Measurements from ENCODE around the gene PDGFRB. TPM values are rescaled to one million over a fixed set of nuclear protein-coding genes. Genes with fewer than 3 reads are reported as not detected.

Gene PDGFRB
- polyA plus RNA-seq, 1 donor (not counting 4 experiments of a cell fraction or from before 2014, with no cell fraction given), result 0.14 TPM

- no peaks in the 10 kb centered on the region for H4K20me1 ChIP-seq (ENCODE audit: control insufficient read depth, extremely low read depth, insufficient read depth, low read length)
- dilution Hi-C loops (cut with MboI; ENCODE audit: extremely low pct_ligation_motif_present, low sequenced_read_pairs), result no loop called here
- H3K9ac ChIP-seq (ENCODE audit: control insufficient read depth, extremely low read depth, insufficient read depth, low read length), result no peak overlapping the region
- H3K27me3 ChIP-seq (ENCODE audit: control insufficient read depth, extremely low read depth, insufficient read depth, low read length), result peaks cover 36% of the 10 kb centered on the region
- no peak overlapping the region for H3K27ac ChIP-seq (ENCODE audit: control insufficient read depth, insufficient read depth, low read length)
- no peaks in the 10 kb centered on the region for H3K36me3 ChIP-seq (ENCODE audit: control insufficient read depth in 2 of 2, extremely low read depth in 1 of 2, insufficient read depth in 2 of 2, low read length in 2 of 2)
- TF ChIP-seq CTCF (optimal IDR thresholded peaks at IDR 0.05 in 1 of 3, IDR thresholded peaks at IDR 0.05 in 1 of 3, conservative IDR thresholded peaks at IDR 0.05 in 1 of 3; ENCODE audit: extremely low read depth in 1 of 3, insufficient read depth in 2 of 3, low read length in 3 of 3) (no peak), EZH2 (IDR thresholded peaks at IDR 0.05; ENCODE audit: low read length) (no peak)
- no peak for FAIRE-seq
- H3K4me1 ChIP-seq (ENCODE audit: control insufficient read depth, extremely low read depth, insufficient read depth, low read length), result no peaks in the 10 kb centered on the region
- H3K79me2 ChIP-seq (ENCODE audit: control insufficient read depth, insufficient read depth, low read length), result no peaks in the 10 kb centered on the region
- peaks cover 2% of the 10 kb centered on the region for H3K9me1 ChIP-seq (ENCODE audit: control insufficient read depth, extremely low read depth, insufficient read depth, low read length)
- H2AFZ ChIP-seq (ENCODE audit: control insufficient read depth, low read length), result no peak overlapping the region
- no peak for DNase-seq (ENCODE audit: low read depth, low spot score)
- no peak overlapping the region for H3K4me2 ChIP-seq (ENCODE audit: control insufficient read depth, extremely low read depth, insufficient read depth, low read depth, low read length)
- H3K4me3 ChIP-seq (ENCODE audit: control insufficient read depth in 2 of 3, extremely low read depth in 1 of 3, insufficient read depth in 2 of 3, low read depth in 1 of 3, low read length in 3 of 3), result no peak overlapping the region
- H3K9me3 ChIP-seq (ENCODE audit: control insufficient read depth, low read depth, low read length), result no peaks in the 10 kb centered on the region
Measured at GRCh38 chr5:150173161-150173560, 17.5 kb upstream of the PDGFRB start.

DNA sequence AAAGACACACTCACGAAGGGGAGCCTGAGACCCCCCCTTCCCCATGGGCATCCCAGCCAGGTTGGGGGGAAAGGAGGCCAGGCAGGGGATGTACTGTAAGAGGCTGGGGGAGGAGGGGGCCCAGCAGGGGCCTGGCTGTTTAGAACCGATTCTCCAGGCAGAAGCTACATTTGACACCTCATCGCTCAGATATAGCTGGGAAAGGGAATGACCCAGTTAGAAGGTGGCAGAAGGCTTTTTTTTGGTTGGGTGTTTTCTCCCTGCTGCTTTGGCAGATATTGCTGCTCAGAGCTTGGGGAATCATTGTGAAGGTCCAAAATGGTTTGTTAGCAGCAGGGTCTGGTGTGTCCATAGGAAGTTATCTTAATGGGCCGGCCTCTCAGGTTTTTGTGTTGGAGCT is 16.9 kb upstream of the PDGFRB start:
- Histone ChIP-seq H3K4me1 (ENCODE audit: control insufficient read depth, extremely low read depth, insufficient read depth, low read length) (no peaks in the 10 kb centered on the region), H3K27ac (ENCODE audit: control insufficient read depth, insufficient read depth, low read length) (no peak overlapping the region), H3K9me3 (ENCODE audit: control insufficient read depth, low read depth, low read length) (no peaks in the 10 kb centered on the region), H3K9me1 (ENCODE audit: control insufficient read depth, extremely low read depth, insufficient read depth, low read length) (peaks cover 2% of the 10 kb centered on the region), H2AFZ (ENCODE audit: control insufficient read depth, low read length) (no peak overlapping the region), H3K4me3 (ENCODE audit: control insufficient read depth in 2 of 3, extremely low read depth in 1 of 3, insufficient read depth in 2 of 3, low read depth in 1 of 3, low read length in 3 of 3) (no peak overlapping the region), H3K79me2 (ENCODE audit: control insufficient read depth, insufficient read depth, low read length) (no peaks in the 10 kb centered on the region), H3K9ac (ENCODE audit: control insufficient read depth, extremely low read depth, insufficient read depth, low read length) (no peak overlapping the region), H4K20me1 (ENCODE audit: control insufficient read depth, extremely low read depth, insufficient read depth, low read length) (no peaks in the 10 kb centered on the region), H3K27me3 (ENCODE audit: control insufficient read depth, extremely low read depth, insufficient read depth, low read length) (peaks cover 42% of the 10 kb centered on the region), H3K4me2 (ENCODE audit: control insufficient read depth, extremely low read depth, insufficient read depth, low read depth, low read length) (no peak overlapping the region), H3K36me3 (ENCODE audit: control insufficient read depth in 2 of 2, extremely low read depth in 1 of 2, insufficient read depth in 2 of 2, low read length in 2 of 2) (no peaks in the 10 kb centered on the region)
- TF ChIP-seq EZH2 (IDR thresholded peaks at IDR 0.05; ENCODE audit: low read length) (no peak), CTCF (optimal IDR thresholded peaks at IDR 0.05 in 1 of 3, IDR thresholded peaks at IDR 0.05 in 1 of 3, conservative IDR thresholded peaks at IDR 0.05 in 1 of 3; ENCODE audit: extremely low read depth in 1 of 3, insufficient read depth in 2 of 3, low read length in 3 of 3) (no peak)
- FAIRE-seq, result no peak
- dilution Hi-C loops (cut with MboI; ENCODE audit: extremely low pct_ligation_motif_present, low sequenced_read_pairs), result no loop called here
- no peak for DNase-seq (ENCODE audit: low read depth, low spot score)
